ENCODE measurements around the gene RAB4A.

- no peak for TF ChIP-seq POLR2A (IDR thresholded peaks at IDR 0.05)
- TF ChIP-seq, protein P1, sequence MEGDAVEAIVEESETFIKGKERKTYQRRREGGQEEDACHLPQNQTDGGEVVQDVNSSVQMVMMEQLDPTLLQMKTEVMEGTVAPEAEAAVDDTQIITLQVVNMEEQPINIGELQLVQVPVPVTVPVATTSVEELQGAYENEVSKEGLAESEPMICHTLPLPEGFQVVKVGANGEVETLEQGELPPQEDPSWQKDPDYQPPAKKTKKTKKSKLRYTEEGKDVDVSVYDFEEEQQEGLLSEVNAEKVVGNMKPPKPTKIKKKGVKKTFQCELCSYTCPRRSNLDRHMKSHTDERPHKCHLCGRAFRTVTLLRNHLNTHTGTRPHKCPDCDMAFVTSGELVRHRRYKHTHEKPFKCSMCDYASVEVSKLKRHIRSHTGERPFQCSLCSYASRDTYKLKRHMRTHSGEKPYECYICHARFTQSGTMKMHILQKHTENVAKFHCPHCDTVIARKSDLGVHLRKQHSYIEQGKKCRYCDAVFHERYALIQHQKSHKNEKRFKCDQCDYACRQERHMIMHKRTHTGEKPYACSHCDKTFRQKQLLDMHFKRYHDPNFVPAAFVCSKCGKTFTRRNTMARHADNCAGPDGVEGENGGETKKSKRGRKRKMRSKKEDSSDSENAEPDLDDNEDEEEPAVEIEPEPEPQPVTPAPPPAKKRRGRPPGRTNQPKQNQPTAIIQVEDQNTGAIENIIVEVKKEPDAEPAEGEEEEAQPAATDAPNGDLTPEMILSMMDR (IDR thresholded peaks at IDR 0.05): no peak
These were observed 78.8 kb downstream of the RAB4A start for GRCh38 chr1:229349463-229350385.

Measured in thyroid gland (tissue), 4 donors.